Measurements from ENCODE around the gene RNF222. TPM values are rescaled to one million over a fixed set of nuclear protein-coding genes. Genes with fewer than 3 reads are reported as not detected.
A peak's percentile ranks its signal among the peaks of the same experiment; 100 is the strongest.
"Not testable (repeated sequence)": the region's sequence is repeated elsewhere in the genome, so short reads cannot be mapped to it uniquely, and the experiment has no call there.

Gene RNF222
- total and polyA plus RNA-seq, 11 donors, result not detected

DNA sequence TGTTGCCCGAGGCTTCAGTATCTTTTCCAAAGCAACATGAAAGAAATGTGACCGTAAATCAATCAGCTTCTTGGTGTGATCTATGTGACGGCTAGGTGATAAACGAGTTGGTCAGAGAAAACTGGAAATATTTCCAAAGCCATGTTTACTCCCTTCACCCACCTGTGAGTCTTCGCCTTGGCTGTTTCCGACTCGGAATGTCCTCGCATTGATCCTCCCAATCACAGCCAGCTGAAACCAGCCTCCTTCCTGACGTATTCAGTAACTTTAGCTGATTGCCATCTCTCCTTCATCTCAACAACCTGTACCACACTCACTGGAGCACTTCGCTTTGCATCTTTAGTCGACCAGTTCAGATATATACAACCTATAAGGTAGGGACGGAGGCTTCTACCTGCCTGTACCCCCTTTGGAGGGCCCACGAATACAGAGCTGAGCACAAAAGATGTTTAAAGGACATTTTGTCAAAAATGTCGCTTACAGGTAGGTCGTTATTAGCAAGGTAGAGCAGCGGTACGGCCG lies 21.8 kb downstream of the RNF222 start:
- no peak for DNase-seq
- TF ChIP-seq POLR2A (IDR thresholded peaks at IDR 0.05), result no peak
- TF ChIP-seq, protein P1, sequence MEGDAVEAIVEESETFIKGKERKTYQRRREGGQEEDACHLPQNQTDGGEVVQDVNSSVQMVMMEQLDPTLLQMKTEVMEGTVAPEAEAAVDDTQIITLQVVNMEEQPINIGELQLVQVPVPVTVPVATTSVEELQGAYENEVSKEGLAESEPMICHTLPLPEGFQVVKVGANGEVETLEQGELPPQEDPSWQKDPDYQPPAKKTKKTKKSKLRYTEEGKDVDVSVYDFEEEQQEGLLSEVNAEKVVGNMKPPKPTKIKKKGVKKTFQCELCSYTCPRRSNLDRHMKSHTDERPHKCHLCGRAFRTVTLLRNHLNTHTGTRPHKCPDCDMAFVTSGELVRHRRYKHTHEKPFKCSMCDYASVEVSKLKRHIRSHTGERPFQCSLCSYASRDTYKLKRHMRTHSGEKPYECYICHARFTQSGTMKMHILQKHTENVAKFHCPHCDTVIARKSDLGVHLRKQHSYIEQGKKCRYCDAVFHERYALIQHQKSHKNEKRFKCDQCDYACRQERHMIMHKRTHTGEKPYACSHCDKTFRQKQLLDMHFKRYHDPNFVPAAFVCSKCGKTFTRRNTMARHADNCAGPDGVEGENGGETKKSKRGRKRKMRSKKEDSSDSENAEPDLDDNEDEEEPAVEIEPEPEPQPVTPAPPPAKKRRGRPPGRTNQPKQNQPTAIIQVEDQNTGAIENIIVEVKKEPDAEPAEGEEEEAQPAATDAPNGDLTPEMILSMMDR (IDR thresholded peaks at IDR 0.05), result no peak
- Histone ChIP-seq H3K4me3 (peak overlapping the region; percentile 40 to 97 (median 81)), H3K27me3 (no peaks in the 10 kb centered on the region), H3K9me3 (no peaks in the 10 kb centered on the region), H3K4me1 (peaks cover 0 to 48% (median 30%) of the 10 kb centered on the region in 12 donors), H3K36me3 (peaks cover 0 to 59% (median 48%) of the 10 kb centered on the region in 9 donors), H3K27ac (peak overlapping the region; percentile 69 to 98 (median 93))
- peak; percentile 13 to 19 (median 15) for ATAC-seq
- WGBS, 4 donors, result 10 to 14% (median 13%) methylated on average over 18 of the region's 18 CpGs
- intact Hi-C loops (cut with DNase I), result loop anchor here in 8 of 10 donors (2.0 to 10.0 kb wide), 7 partner anchors 49 to 181 kb away; partner anchors contain the start of genes ARHGEF15 (in 4 of the 8), BORCS6 (in 1 of the 8), CTC1 (in 1 of the 8) and PFAS (in 1 of the 8)

DNA sequence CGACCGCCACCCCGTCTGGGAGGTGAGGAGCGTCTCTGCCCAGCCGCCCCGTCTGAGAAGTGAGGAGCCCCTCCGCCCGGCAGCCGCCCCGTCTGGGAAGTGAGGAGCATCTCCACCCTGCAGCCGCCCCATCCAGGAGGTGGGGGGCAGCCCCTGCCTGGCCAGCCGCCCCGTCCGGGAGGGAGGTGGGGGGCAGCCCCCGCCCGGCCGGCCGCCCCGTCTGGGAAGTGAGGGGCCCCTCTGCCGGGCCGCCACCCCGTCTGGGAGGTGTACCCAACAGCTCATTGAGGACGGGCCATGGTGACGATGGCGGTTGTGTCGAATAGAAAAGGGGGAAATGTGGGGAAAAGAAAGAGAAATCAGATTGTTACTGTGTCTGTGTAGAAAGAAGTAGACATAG lies 23.8 kb downstream of the RNF222 start:
- H3K9me3 ChIP-seq, H3K27me3 ChIP-seq, H3K4me3 ChIP-seq, ATAC-seq, DNase-seq, H3K27ac ChIP-seq: not testable (repeated sequence)
- Histone ChIP-seq H3K4me1 (peaks cover 0 to 40% (median 19%) of the 10 kb centered on the region in 12 donors), H3K36me3 (peaks cover 0 to 59% (median 43%) of the 10 kb centered on the region in 9 donors)
- intact Hi-C loops (cut with DNase I), result loop anchor here in 4 of 10 donors (10.0 kb wide), 4 partner anchors 49 to 179 kb away; partner anchors contain the start of genes ARHGEF15 (in 1 of the 4) and BORCS6 (in 1 of the 4)
- 95 to 97% (median 96%) methylated on average over 16 to 26 of the region's 26 CpGs for WGBS, 4 donors

GRCh38 chr17:8372422-8372821 lies 25.2 kb downstream of the RNF222 start:
- 85 to 90% (median 86%) methylated on average over 7 of the region's 7 CpGs for WGBS, 4 donors
- peak overlapping the region in 7 of 12 donors; percentile 14 to 50 (median 42) for H3K27ac ChIP-seq
- no peak overlapping the region for H3K4me3 ChIP-seq
- TF ChIP-seq POLR2A (IDR thresholded peaks at IDR 0.05), result no peak
- TF ChIP-seq, protein P1 (IDR thresholded peaks at IDR 0.05), result no peak
- intact Hi-C loops (cut with DNase I), result loop anchor here in 4 of 10 donors (10.0 kb wide), 4 partner anchors 48 to 178 kb away; partner anchors contain the start of genes ARHGEF15 (in 1 of the 4) and BORCS6 (in 1 of the 4)
- H3K27me3 ChIP-seq, result no peaks in the 10 kb centered on the region
- ATAC-seq (no peak), DNase-seq (no peak)
- H3K4me1 ChIP-seq, result peaks cover 0 to 39% (median 19%) of the 10 kb centered on the region in 12 donors
- H3K36me3 ChIP-seq, result peaks cover 0 to 54% (median 38%) of the 10 kb centered on the region in 9 donors
- no peaks in the 10 kb centered on the region for H3K9me3 ChIP-seq

GRCh38 chr17:8371786-8372185 lies 25.8 kb downstream of the RNF222 start:
- Histone ChIP-seq H3K9me3 (no peaks in the 10 kb centered on the region), H3K4me1 (peaks cover 0 to 37% (median 18%) of the 10 kb centered on the region in 12 donors), H3K27ac (peak overlapping the region in 8 of 12 donors; percentile 2 to 48 (median 33)), H3K27me3 (no peaks in the 10 kb centered on the region), H3K36me3 (peaks cover 0 to 48% (median 32%) of the 10 kb centered on the region in 9 donors), H3K4me3 (no peak overlapping the region)
- intact Hi-C loops (cut with DNase I), result loop anchor here in 4 of 10 donors (10.0 kb wide), 4 partner anchors 47 to 177 kb away; partner anchors contain the start of genes ARHGEF15 (in 1 of the 4) and BORCS6 (in 1 of the 4)
- DNase-seq (peak in 1 of 5 donors; percentile 28), ATAC-seq (peak in 1 of 4 donors; percentile 32)
- whole genome bisulfite sequencing, 4 donors, result 32 to 57% (median 50%) methylated on average over 4 of the region's 4 CpGs
- TF ChIP-seq POLR2A (IDR thresholded peaks at IDR 0.05), result no peak
- TF ChIP-seq, protein P1 (IDR thresholded peaks at IDR 0.05), result no peak
